ENCODE measurements around the gene COX14. TPM values are rescaled to one million over a fixed set of nuclear protein-coding genes. Genes with fewer than 3 reads are reported as not detected.

The COX14 gene
- total and polyA plus RNA-seq, 4 donors, result 26.7 to 172 (median 53.5) TPM

GRCh38 chr12:50167049-50167828 is 55.2 kb downstream of the COX14 start, which contains the start of gene CERS5:
CERS5 (minus strand) TSS chr12:50167369; CDS start chr12:50167297, 72 bp downstream.
- no peaks in the 10 kb centered on the region for H3K27me3 ChIP-seq (ENCODE audit: control insufficient read depth in 4 of 4, insufficient read depth in 4 of 4, low read length in 3 of 4)
- H3K4me1 ChIP-seq (ENCODE audit: control insufficient read depth in 4 of 4, insufficient read depth in 4 of 4, low read length in 3 of 4), result peaks cover 1 to 12% (median 11%) of the 10 kb centered on the region in 4 donors
- under 1% methylated on average over 70 of the region's 70 CpGs for whole genome bisulfite sequencing
- peak in 1 of 2 donors; percentile 45 for TF ChIP-seq JUND (IDR thresholded peaks at IDR 0.05)
- peak in 1 of 2 donors; percentile 21 for TF ChIP-seq HNF4A (conservative IDR thresholded peaks at IDR 0.05)
- TF ChIP-seq FOXA1 (IDR thresholded peaks at IDR 0.05), result no peak
- peak; percentile 53 for TF ChIP-seq REST (IDR thresholded peaks at IDR 0.05)
- no peak for TF ChIP-seq ZBTB33 (IDR thresholded peaks at IDR 0.05)
- peak; percentile 19 for TF ChIP-seq MAX (IDR thresholded peaks at IDR 0.05)
- peak; percentile 85 for TF ChIP-seq SP1 (IDR thresholded peaks at IDR 0.05)
- peak; percentile 57 for TF ChIP-seq YY1 (IDR thresholded peaks at IDR 0.05)
- no peak for TF ChIP-seq FOXA2 (IDR thresholded peaks at IDR 0.05)
- peak in 1 of 2 donors; percentile 80 for TF ChIP-seq GABPA (IDR thresholded peaks at IDR 0.05 in 1 of 2, conservative IDR thresholded peaks at IDR 0.05 in 1 of 2)
- TF ChIP-seq HNF4G (IDR thresholded peaks at IDR 0.05), result peak; percentile 29
- no peak for TF ChIP-seq NR2F2 (IDR thresholded peaks at IDR 0.05)
- TF ChIP-seq EGR1 (IDR thresholded peaks at IDR 0.05; ENCODE audit: low read depth in 2 of 2), result peak in 1 of 2 donors; percentile 14
- peak; percentile 65 for TF ChIP-seq TAF1 (conservative IDR thresholded peaks at IDR 0.05)
- peak; percentile 38 to 53 for TF ChIP-seq RAD21 (IDR thresholded peaks at IDR 0.05)
- TF ChIP-seq, protein P1, sequence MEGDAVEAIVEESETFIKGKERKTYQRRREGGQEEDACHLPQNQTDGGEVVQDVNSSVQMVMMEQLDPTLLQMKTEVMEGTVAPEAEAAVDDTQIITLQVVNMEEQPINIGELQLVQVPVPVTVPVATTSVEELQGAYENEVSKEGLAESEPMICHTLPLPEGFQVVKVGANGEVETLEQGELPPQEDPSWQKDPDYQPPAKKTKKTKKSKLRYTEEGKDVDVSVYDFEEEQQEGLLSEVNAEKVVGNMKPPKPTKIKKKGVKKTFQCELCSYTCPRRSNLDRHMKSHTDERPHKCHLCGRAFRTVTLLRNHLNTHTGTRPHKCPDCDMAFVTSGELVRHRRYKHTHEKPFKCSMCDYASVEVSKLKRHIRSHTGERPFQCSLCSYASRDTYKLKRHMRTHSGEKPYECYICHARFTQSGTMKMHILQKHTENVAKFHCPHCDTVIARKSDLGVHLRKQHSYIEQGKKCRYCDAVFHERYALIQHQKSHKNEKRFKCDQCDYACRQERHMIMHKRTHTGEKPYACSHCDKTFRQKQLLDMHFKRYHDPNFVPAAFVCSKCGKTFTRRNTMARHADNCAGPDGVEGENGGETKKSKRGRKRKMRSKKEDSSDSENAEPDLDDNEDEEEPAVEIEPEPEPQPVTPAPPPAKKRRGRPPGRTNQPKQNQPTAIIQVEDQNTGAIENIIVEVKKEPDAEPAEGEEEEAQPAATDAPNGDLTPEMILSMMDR (IDR thresholded peaks at IDR 0.05; ENCODE audit: low read depth, low read length, missing input control), result peak; percentile 41
- TF ChIP-seq, protein P2, sequence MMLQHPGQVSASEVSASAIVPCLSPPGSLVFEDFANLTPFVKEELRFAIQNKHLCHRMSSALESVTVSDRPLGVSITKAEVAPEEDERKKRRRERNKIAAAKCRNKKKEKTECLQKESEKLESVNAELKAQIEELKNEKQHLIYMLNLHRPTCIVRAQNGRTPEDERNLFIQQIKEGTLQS (IDR thresholded peaks at IDR 0.05), result no peak
- peak; percentile 37 to 44 for TF ChIP-seq RXRA (IDR thresholded peaks at IDR 0.05)
- H3K4me3 ChIP-seq (ENCODE audit: low read depth in 1 of 3, low read length in 3 of 3), result peak within 1 kb of the TSS; percentile 75 to 93 (median 87)
- no peaks in the 10 kb centered on the region for H3K9me3 ChIP-seq (ENCODE audit: control insufficient read depth in 4 of 4, low read length in 3 of 4)
- H3K9ac ChIP-seq (ENCODE audit: low read depth in 1 of 2, low read length in 2 of 2), result peak within 1 kb of the TSS; percentile 49 to 81
- H3K36me3 ChIP-seq (ENCODE audit: control insufficient read depth in 4 of 4, insufficient read depth in 3 of 4, low read depth in 1 of 4, low read length in 3 of 4), result no peaks in the 10 kb centered on the region
- H3K27ac ChIP-seq (ENCODE audit: low read depth in 1 of 2, low read length in 2 of 2), result peak within 1 kb of the TSS; percentile 77 to 80
- peak; percentile 97 for DNase-seq (ENCODE audit: low spot score)

Other genes starting within 250 kb of the COX14 start
- under 1 TPM in 1 of 2 donors, not detected in 1; 0.23 TPM for gene FAIM2, start 208.3 kb upstream of the COX14 start, total RNA-seq
- gene FAIM2, start 208.3 kb upstream of the COX14 start, polyA plus RNA-seq, result under 1 TPM in 1 of 2 donors, not detected in 1; 0.06 TPM
- gene AQP2, start 161.5 kb upstream of the COX14 start, total RNA-seq, result not detected
- not detected for gene AQP2, start 161.5 kb upstream of the COX14 start, polyA plus RNA-seq
- gene AQP5, start 150.4 kb upstream of the COX14 start, total RNA-seq, result not detected
- not detected for gene AQP5, start 150.4 kb upstream of the COX14 start, polyA plus RNA-seq
- not detected for gene AQP6, start 139.3 kb upstream of the COX14 start, total RNA-seq
- under 1 TPM; 0.05 to 0.11 TPM for gene AQP6, start 139.3 kb upstream of the COX14 start, polyA plus RNA-seq
- gene RACGAP1, start 86.7 kb upstream of the COX14 start, total RNA-seq, result 10 to 100 TPM in 1 of 2 donors, 1 to 10 TPM in 1; 2.4 to 38.3 TPM
- gene RACGAP1, start 86.7 kb upstream of the COX14 start, polyA plus RNA-seq, result 1 to 10 TPM; 1.0 to 3.4 TPM
- under 1 TPM; 0.05 to 0.08 TPM for gene ASIC1, start 54.6 kb upstream of the COX14 start, total RNA-seq
- under 1 TPM in 1 of 2 donors, not detected in 1; 0.06 TPM for gene ASIC1, start 54.6 kb upstream of the COX14 start, polyA plus RNA-seq
- gene SMARCD1, start 26.9 kb upstream of the COX14 start, total RNA-seq, result 10 to 100 TPM; 19.1 to 24.4 TPM
- gene SMARCD1, start 26.9 kb upstream of the COX14 start, polyA plus RNA-seq, result 10 to 100 TPM in 1 of 2 donors, 1 to 10 TPM in 1; 4.6 to 11.6 TPM
- 100 to 1,000 TPM in 1 of 2 donors, 10 to 100 TPM in 1; 12.0 to 323 TPM for gene GPD1, start 8.2 kb upstream of the COX14 start, total RNA-seq
- gene GPD1, start 8.2 kb upstream of the COX14 start, polyA plus RNA-seq, result 100 to 1,000 TPM in 1 of 2 donors, 10 to 100 TPM in 1; 43.8 to 127 TPM
- gene CERS5, start 55.1 kb downstream of the COX14 start, total RNA-seq, result 10 to 100 TPM in 1 of 2 donors, 1 to 10 TPM in 1; 6.9 to 16.2 TPM
- 1 to 10 TPM; 7.3 to 9.1 TPM for gene CERS5, start 55.1 kb downstream of the COX14 start, polyA plus RNA-seq
- gene LIMA1, start 171.3 kb downstream of the COX14 start, total RNA-seq, result 10 to 100 TPM; 13.0 to 17.5 TPM
- 10 to 100 TPM in 1 of 2 donors, 1 to 10 TPM in 1; 8.1 to 14.0 TPM for gene LIMA1, start 171.3 kb downstream of the COX14 start, polyA plus RNA-seq

Data from liver (tissue), 9 donors.